ENCODE data around the gene ZNF316.
"Not testable (repeated sequence)": the region's sequence is repeated elsewhere in the genome, so short reads cannot be mapped to it uniquely, and the experiment has no call there.

GRCh38 chr7:6634971-6635370 is 2.1 kb upstream of the ZNF316 start:
- not testable (repeated sequence) for TF ChIP-seq CTCF (IDR thresholded peaks at IDR 0.05); YY1 (IDR thresholded peaks at IDR 0.05; ENCODE audit: low read depth); FOXJ3 (CRISPR knock-in tag; IDR thresholded peaks at IDR 0.05); MAX (IDR thresholded peaks at IDR 0.05; ENCODE audit: low read depth); EP300 (IDR thresholded peaks at IDR 0.05; ENCODE audit: borderline replicate concordance in 1 of 2, low read depth in 1 of 2, low read length in 1 of 2); ELF1 (IDR thresholded peaks at IDR 0.05); TEAD4 (IDR thresholded peaks at IDR 0.05; ENCODE audit: borderline replicate concordance, insufficient read depth); POLR2AphosphoS5 (IDR thresholded peaks at IDR 0.05; ENCODE audit: low read depth, low read length); MEF2A (IDR thresholded peaks at IDR 0.05; ENCODE audit: borderline replicate concordance, low read depth); SIN3A (IDR thresholded peaks at IDR 0.05; ENCODE audit: borderline replicate concordance, low read depth, low read length)
